Thyroid gland (tissue), 4 donors: ENCODE measurements around the gene RAB40B. TPM values are rescaled to one million over a fixed set of nuclear protein-coding genes. Genes with fewer than 3 reads are reported as not detected.

ENCODE experiments used
- DNase-seq, 2 donors: peaks; one replicate each; pipeline ENCODE4 v3.0.0-alpha.2; 2019
- H3K27ac ChIP-seq, 3 donors: fragments of 200-600 bp; sonication (generic); 1 replicate in 2 of 3; 2 replicates in 1 of 3; pipeline ENCODE4 v1.5.1; 2016 to 2019; ENCODE audit warnings: mild to moderate bottlenecking in 1 of 3, moderate library complexity in 1 of 3
- H3K27me3 ChIP-seq: fragments of 200-600 bp; sonication (generic); one replicate; pipeline ENCODE4 v1.5.1; 2019
- H3K36me3 ChIP-seq, 2 donors: fragments of 200-600 bp; sonication (generic); one replicate each; pipeline ENCODE4 v1.5.1; 2016 to 2019
- H3K4me1 ChIP-seq, 2 donors: fragments of 200-600 bp; sonication (generic); one replicate each; pipeline ENCODE4 v1.5.1; 2017 to 2019
- H3K4me3 ChIP-seq, 3 donors: fragments of 200-600 bp; sonication (generic); replicated peaks in 1 of 3; 1 replicate in 2 of 3; 2 replicates in 1 of 3; pipeline ENCODE4 v1.5.1; 2016; ENCODE audit warnings: mild to moderate bottlenecking in 1 of 3
- H3K9me3 ChIP-seq: fragments of 200-600 bp; sonication (generic); one replicate; pipeline ENCODE4 v1.5.1; 2017
- CTCF ChIP-seq, 6 experiments: fragments of 200-600 bp in 3 of 6; fragments of 450-650 bp in 3 of 6; sonication (generic) in 3 of 6; IDR thresholded peaks; one replicate each; pipeline ENCODE4 v1.5.1; 2016 to 2019; ENCODE audit warnings: antibody characterized with exemption in 6 of 6, mild to moderate bottlenecking in 2 of 6, inconsistent platforms in 1 of 6, moderate library complexity in 1 of 6
- POLR2A ChIP-seq, 2 donors: fragments of 450-650 bp; IDR thresholded peaks; one replicate each; pipeline ENCODE4 v1.6.1; 2017; ENCODE audit warnings: antibody characterized with exemption in 2 of 2, mild to moderate bottlenecking in 2 of 2, moderate library complexity in 1 of 2
- WGBS, 2 donors: methylation state at CpG; one replicate each; pipeline ENCODE4 v1.1.5; 2017; 5-methylcytosine and 5-hydroxymethylcytosine counted together
- intact Hi-C: fragments of 100-400 bp; cut with DNase I; formaldehyde crosslinking; loops from one replicate; pipeline ENCODE4 v1.15.1; 2023
- microRNA-seq: library from miRNA; unstranded; fragments of <30 nt; microRNA quantifications from one replicate; pipeline ENCODE4, GENCODE V29; 2016
- small RNA-seq: library from RNA; depleted of rRNA; stranded (forward); fragments of <200 nt; gene quantifications from one replicate; pipeline ENCODE3, GENCODE V24; 2016
- total RNA-seq, 4 donors: library from RNA; depleted of rRNA; stranded (reverse); fragments of >200 nt; gene quantifications; one replicate each; pipeline ENCODE4 v1.2.3, GENCODE V29; 2016

The RAB40B gene
- total RNA-seq, 4 donors from 2014 or later, result 6.2 to 19.3 (median 11.3) TPM

DNA sequence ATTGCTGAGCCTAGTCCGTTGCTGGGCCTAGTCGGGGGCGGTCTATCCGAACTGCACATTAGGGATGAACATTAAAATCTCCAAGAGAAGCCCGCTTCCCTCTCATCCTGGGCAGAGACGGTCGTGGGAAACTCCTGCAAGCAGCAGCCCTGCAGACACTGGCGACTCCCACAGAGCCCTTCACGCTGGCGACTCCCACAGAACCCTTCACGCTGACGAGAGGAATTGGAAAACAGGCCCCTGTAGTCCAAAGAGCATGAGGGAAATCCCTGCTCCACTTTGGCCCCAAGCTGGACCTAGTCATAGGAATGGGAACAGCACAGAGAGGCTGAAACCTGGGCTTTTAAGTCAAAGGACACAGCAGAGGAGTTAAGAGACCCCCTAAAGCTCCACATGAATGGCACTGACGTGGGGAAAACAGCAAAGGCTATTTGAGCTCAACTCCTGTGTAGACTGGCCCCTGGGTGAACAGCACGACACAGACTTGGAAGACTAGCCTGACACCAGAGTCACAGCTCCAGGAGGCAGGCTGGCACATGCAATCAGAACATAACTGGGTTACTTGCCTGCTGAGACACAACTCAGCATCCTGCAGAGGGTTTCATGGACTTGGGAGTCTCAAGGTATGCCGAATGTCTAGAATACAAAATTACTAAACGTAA is 92.4 kb downstream of the RAB40B start:
- H3K27ac ChIP-seq, result peak overlapping the region in 1 of 3 donors; percentile 61
- H3K9me3 ChIP-seq, result no peaks in the 10 kb centered on the region
- no peak for DNase-seq
- intact Hi-C loops, result no loop called here
- WGBS, 2 donors, result 82 to 88% methylated on average over 16 of the region's 16 CpGs
- TF ChIP-seq CTCF (IDR thresholded peaks at IDR 0.05) (no peak), POLR2A (IDR thresholded peaks at IDR 0.05) (no peak)
- peaks cover 17 to 22% of the 10 kb centered on the region in 2 donors for H3K36me3 ChIP-seq
- peaks cover 13 to 30% of the 10 kb centered on the region in 2 donors for H3K4me1 ChIP-seq
- H3K27me3 ChIP-seq, result no peaks in the 10 kb centered on the region
- no peak overlapping the region for H3K4me3 ChIP-seq

Small RNA genes within 50 kb of the gene (microRNA-seq; reads per million reads assigned to microRNA genes)
- not detected for gene MIR4525

Small RNA genes within 50 kb of the gene (small RNA-seq; reads per million reads assigned to genes)
- not detected for gene MIR4525

Other genes with a start within 250 kb of the RAB40B start
- gene CYBC1, start 247.9 kb downstream of the RAB40B start, total RNA-seq, result 10 to 100 TPM; 51.2 to 66.6 (median 53.6) TPM
- gene NARF, start 240.0 kb downstream of the RAB40B start, total RNA-seq, result 10 to 100 TPM; 47.5 to 69.7 (median 48.7) TPM
- gene FOXK2, start 179.0 kb downstream of the RAB40B start, total RNA-seq, result 10 to 100 TPM; 30.5 to 43.3 (median 38.8) TPM
- gene WDR45B, start 50.3 kb downstream of the RAB40B start, total RNA-seq, result 10 to 100 TPM; 79.3 to 95.9 (median 84.2) TPM
- 100 to 1,000 TPM in 1 of 4 donors, 10 to 100 TPM in 2, 1 to 10 TPM in 1; 9.3 to 122 (median 16.2) TPM for gene FN3KRP, start 18.0 kb upstream of the RAB40B start, total RNA-seq
- gene FN3K, start 36.9 kb upstream of the RAB40B start, total RNA-seq, result 10 to 100 TPM in 3 of 4 donors, 1 to 10 TPM in 1; 7.2 to 13.3 (median 12.0) TPM
- 10 to 100 TPM; 72.6 to 85.9 (median 79.6) TPM for gene TBCD, start 53.4 kb upstream of the RAB40B start, total RNA-seq
- 1 to 10 TPM; 3.0 to 6.0 (median 4.5) TPM for gene ZNF750, start 141.3 kb upstream of the RAB40B start, total RNA-seq